Suprapubic skin (tissue), 4 donors: ENCODE results near the gene PXK. TPM values are rescaled to one million over a fixed set of nuclear protein-coding genes. Genes with fewer than 3 reads are reported as not detected.

Experiments
- DNase-seq, 2 donors: peaks; one replicate each; pipeline ENCODE4 v3.0.0-alpha.2; 2019; ENCODE audit warnings: low spot score in 2 of 2
- H3K27ac ChIP-seq: fragments of 200-600 bp; sonication (generic); one replicate; pipeline ENCODE4 v1.5.1; 2019
- H3K27me3 ChIP-seq: fragments of 200-600 bp; sonication (generic); one replicate; pipeline ENCODE4 v1.5.1; 2019
- H3K36me3 ChIP-seq: fragments of 200-600 bp; sonication (generic); one replicate; pipeline ENCODE4 v1.5.1; 2019
- H3K4me1 ChIP-seq: fragments of 200-600 bp; sonication (generic); one replicate; pipeline ENCODE4 v1.5.1; 2019
- H3K4me3 ChIP-seq: fragments of 200-600 bp; sonication (generic); one replicate; pipeline ENCODE4 v1.5.1; 2019; ENCODE audit warnings: mild to moderate bottlenecking
- H3K9me3 ChIP-seq: fragments of 200-600 bp; sonication (generic); one replicate; pipeline ENCODE4 v1.5.1; 2019
- EP300 ChIP-seq: sonication (generic); formaldehyde crosslinking; IDR thresholded peaks from one replicate; pipeline ENCODE4 v1.6.1; 2017; ENCODE audit warnings: antibody characterized with exemption
- POLR2A ChIP-seq, 2 donors: fragments of 450-650 bp; IDR thresholded peaks; one replicate each; pipeline ENCODE4 v1.6.1; 2017; ENCODE audit warnings: antibody characterized with exemption in 2 of 2, mild to moderate bottlenecking in 2 of 2, moderate library complexity in 2 of 2
- POLR2AphosphoS5 ChIP-seq, 3 donors: sonication (generic); formaldehyde crosslinking; IDR thresholded peaks; one replicate each; pipeline ENCODE4 v1.6.1; 2017; ENCODE audit warnings: antibody characterized with exemption in 3 of 3
- WGBS: methylation state at CpG from one replicate; pipeline ENCODE4 v1.1.5; 2018; 5-methylcytosine and 5-hydroxymethylcytosine counted together
- total RNA-seq, 4 donors: library from RNA; depleted of rRNA; stranded (reverse); fragments of >200 nt; gene quantifications; one replicate each; pipeline ENCODE4 v1.1.0, GENCODE V29; 2016
- TF ChIP-seq, protein P1 (sequence below), 2 donors: fragments of 200-600 bp in 1 of 2; fragments of 450-650 bp in 1 of 2; sonication (generic) in 1 of 2; IDR thresholded peaks; one replicate each; pipeline ENCODE4 v1.5.1; 2016 to 2019; ENCODE audit warnings: antibody characterized with exemption in 2 of 2, mild to moderate bottlenecking in 1 of 2, moderate library complexity in 1 of 2

Gene PXK
- total RNA-seq, 4 donors from 2014 or later, result 16.0 to 36.9 (median 21.8) TPM

DNA sequence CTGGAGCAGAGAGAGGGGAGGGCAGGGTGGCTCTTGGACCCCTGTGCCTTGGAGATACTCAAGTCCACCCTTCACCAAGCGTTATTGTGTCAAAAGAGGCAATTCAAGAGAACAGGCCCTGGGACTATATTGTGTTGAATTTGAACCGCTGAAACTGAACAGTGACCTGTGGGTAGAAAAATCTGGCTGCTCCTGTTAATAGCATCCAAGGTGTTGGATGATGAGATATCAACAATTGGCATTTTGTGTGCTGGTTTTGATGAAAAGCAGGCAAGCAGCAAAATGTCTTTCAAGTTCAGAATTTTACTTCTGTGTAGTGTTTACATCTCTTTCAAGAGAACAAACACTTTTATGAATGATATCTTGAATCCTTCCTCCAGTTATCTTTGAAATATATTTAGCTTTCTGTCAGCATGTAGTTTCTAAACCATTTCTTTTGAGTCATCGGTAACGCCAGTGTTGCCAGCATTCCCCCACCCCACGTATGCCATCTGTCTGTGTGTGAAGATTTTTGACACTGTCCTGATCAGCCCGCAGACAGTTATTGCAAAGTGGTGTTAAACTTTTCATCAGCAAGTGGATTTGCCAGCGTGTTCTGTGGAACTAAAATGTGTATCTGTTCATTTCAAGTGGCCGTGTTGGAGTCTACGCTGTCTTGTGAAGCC, 66.1 kb downstream of the PXK start:
- TF ChIP-seq, protein P1, sequence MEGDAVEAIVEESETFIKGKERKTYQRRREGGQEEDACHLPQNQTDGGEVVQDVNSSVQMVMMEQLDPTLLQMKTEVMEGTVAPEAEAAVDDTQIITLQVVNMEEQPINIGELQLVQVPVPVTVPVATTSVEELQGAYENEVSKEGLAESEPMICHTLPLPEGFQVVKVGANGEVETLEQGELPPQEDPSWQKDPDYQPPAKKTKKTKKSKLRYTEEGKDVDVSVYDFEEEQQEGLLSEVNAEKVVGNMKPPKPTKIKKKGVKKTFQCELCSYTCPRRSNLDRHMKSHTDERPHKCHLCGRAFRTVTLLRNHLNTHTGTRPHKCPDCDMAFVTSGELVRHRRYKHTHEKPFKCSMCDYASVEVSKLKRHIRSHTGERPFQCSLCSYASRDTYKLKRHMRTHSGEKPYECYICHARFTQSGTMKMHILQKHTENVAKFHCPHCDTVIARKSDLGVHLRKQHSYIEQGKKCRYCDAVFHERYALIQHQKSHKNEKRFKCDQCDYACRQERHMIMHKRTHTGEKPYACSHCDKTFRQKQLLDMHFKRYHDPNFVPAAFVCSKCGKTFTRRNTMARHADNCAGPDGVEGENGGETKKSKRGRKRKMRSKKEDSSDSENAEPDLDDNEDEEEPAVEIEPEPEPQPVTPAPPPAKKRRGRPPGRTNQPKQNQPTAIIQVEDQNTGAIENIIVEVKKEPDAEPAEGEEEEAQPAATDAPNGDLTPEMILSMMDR (IDR thresholded peaks at IDR 0.05), result no peak
- TF ChIP-seq POLR2AphosphoS5 (IDR thresholded peaks at IDR 0.05) (no peak), POLR2A (IDR thresholded peaks at IDR 0.05) (no peak), EP300 (no peak)
- 87% methylated on average over 9 of the region's 9 CpGs for WGBS
- Histone ChIP-seq H3K4me1 (no peaks in the 10 kb centered on the region), H3K4me3 (no peak overlapping the region), H3K27ac (no peak overlapping the region), H3K36me3 (peaks cover 76% of the 10 kb centered on the region), H3K9me3 (no peaks in the 10 kb centered on the region), H3K27me3 (no peaks in the 10 kb centered on the region)
- no peak for DNase-seq

DNA sequence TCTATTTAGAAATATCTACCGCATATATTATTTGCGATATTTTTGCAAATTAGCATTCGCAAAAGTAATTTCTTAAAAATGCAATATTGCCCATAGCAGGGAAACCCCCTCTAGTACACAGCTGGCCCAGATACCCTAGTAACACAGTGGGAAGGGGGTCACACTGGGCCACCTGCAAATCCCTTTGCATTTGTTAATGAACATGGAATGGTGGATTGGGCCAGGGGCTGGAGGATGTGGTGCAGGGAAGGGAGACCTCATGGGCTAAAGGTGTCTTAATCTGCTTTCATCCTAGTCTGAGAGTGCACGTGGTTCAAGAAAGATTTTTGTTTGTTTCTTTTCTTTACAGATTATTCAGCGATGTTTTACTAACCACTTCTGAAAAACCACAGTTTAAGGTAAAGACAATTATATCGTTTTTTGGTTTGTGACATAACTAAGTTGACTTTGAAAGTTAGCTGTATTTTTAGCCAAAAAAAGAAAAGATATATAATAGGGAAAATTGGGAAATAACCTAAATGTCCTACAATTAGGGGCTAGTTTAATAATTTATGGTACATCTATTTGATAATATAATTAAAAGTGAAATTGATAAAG, 70.9 kb downstream of the PXK start:
- H3K27me3 ChIP-seq, result no peaks in the 10 kb centered on the region
- DNase-seq, result no peak
- TF ChIP-seq EP300 (no peak), POLR2AphosphoS5 (IDR thresholded peaks at IDR 0.05) (no peak), POLR2A (IDR thresholded peaks at IDR 0.05) (no peak)
- TF ChIP-seq, protein P1 (IDR thresholded peaks at IDR 0.05), result no peak
- H3K27ac ChIP-seq, result no peak overlapping the region
- no peaks in the 10 kb centered on the region for H3K4me1 ChIP-seq
- 90% methylated on average over 6 of the region's 6 CpGs for WGBS
- H3K4me3 ChIP-seq, result no peak overlapping the region
- no peaks in the 10 kb centered on the region for H3K9me3 ChIP-seq
- H3K36me3 ChIP-seq, result peaks cover 51% of the 10 kb centered on the region

DNA sequence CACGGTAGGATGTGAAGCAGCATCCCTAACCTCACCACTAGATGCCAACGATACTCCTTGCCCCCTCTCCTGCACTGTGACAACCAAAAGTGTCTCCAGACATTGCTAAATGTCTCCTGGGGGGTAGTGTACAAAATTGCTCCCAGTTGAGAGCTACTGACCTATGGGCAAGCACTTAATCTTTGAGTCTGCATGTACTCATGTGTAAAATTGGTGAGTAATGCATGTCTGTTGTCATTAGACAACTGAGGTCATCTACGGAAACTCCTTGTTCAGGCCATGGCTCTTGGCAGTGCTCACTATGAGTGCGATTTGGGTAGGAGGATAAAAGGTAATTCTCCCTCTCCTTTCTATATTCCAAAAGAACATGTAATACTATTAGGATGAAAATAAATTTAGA, 71.7 kb downstream of the PXK start:
- TF ChIP-seq, protein P1 (IDR thresholded peaks at IDR 0.05), result no peak
- TF ChIP-seq EP300 (no peak), POLR2AphosphoS5 (IDR thresholded peaks at IDR 0.05) (no peak), POLR2A (IDR thresholded peaks at IDR 0.05) (no peak)
- H3K27ac ChIP-seq, result no peak overlapping the region
- no peak overlapping the region for H3K4me3 ChIP-seq
- peaks cover 51% of the 10 kb centered on the region for H3K36me3 ChIP-seq
- no peaks in the 10 kb centered on the region for H3K9me3 ChIP-seq
- H3K27me3 ChIP-seq, result no peaks in the 10 kb centered on the region
- WGBS, result 68% methylated on average over 4 of the region's 4 CpGs
- no peaks in the 10 kb centered on the region for H3K4me1 ChIP-seq
- no peak for DNase-seq

DNA sequence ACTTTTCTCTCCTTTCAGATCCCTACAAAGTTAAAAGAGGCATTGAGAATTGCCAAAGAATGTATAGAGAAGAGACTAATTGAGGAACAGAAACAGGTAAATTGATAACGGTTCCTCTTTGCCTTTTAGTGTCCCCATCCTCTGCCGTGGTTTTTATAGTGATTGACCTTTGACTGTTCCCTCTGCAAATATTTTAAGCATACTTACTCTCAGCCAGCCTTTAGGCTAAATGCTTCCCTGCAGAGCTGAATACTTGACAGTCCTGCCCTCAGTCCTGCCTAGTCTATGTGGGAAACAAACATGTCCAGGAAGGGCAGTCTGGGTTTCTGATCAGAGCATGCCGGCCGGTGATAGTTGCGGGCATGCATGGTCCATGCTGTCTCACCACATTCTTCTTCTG, 76.2 kb downstream of the PXK start:
- WGBS, result 85% methylated on average over 5 of the region's 5 CpGs
- Histone ChIP-seq H3K36me3 (peaks cover 54% of the 10 kb centered on the region), H3K27ac (no peak overlapping the region)

DNA sequence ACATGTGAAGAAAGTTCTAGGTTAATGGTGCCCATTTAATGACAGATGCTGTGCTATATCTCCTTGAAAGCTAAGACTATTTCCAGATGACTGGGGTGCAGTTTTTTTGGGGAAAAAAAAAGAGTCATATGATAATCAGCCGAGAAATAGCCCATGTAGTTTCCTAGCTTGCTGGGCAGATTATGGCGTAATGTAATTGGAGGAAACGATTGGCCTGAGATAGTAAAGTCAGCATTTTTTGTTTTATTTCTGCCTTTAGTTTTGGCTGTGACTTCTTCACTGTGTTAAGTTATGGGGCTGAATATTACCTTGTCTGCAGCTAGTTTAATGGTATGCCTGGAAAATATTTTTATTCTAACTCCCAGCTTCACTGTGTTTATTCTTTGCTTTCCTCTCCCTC, 77.0 kb downstream of the PXK start:
- Histone ChIP-seq H3K27me3 (no peaks in the 10 kb centered on the region), H3K9me3 (no peaks in the 10 kb centered on the region), H3K36me3 (peaks cover 51% of the 10 kb centered on the region), H3K27ac (no peak overlapping the region), H3K4me3 (no peak overlapping the region), H3K4me1 (peaks cover 7% of the 10 kb centered on the region)
- TF ChIP-seq EP300, result no peak
- no peak for TF ChIP-seq POLR2A (IDR thresholded peaks at IDR 0.05)
- TF ChIP-seq, protein P1 (IDR thresholded peaks at IDR 0.05), result no peak
- TF ChIP-seq POLR2AphosphoS5 (IDR thresholded peaks at IDR 0.05), result no peak
- no peak for DNase-seq
- 83% methylated on average over 3 of the region's 3 CpGs for WGBS

More for the DNA sequence above, 76.2 kb downstream of the PXK start:
- Histone ChIP-seq H3K4me3 (no peak overlapping the region), H3K4me1 (peaks cover under 1% of the 10 kb centered on the region), H3K9me3 (no peaks in the 10 kb centered on the region), H3K27me3 (no peaks in the 10 kb centered on the region)
- DNase-seq, result no peak
- no peak for TF ChIP-seq EP300
